Stimulated activated CD8-positive, alpha-beta memory T cell treated with anti-CD3 and anti-CD28 coated beads, Interleukin-15, amount 100 ng/mL, for 48 hours (primary cell): ENCODE results near the gene LUC7L.
A peak's percentile ranks its signal among the peaks of the same experiment; 100 is the strongest.
"Not testable (repeated sequence)": the region's sequence is repeated elsewhere in the genome, so short reads cannot be mapped to it uniquely, and the experiment has no call there.

Experiments
- DNase-seq, 2 donors: peaks; one replicate each; pipeline ENCODE4 v3.0.0-alpha.2; 2020; ENCODE audit warnings: low read depth in 2 of 2

The LUC7L gene

DNA sequence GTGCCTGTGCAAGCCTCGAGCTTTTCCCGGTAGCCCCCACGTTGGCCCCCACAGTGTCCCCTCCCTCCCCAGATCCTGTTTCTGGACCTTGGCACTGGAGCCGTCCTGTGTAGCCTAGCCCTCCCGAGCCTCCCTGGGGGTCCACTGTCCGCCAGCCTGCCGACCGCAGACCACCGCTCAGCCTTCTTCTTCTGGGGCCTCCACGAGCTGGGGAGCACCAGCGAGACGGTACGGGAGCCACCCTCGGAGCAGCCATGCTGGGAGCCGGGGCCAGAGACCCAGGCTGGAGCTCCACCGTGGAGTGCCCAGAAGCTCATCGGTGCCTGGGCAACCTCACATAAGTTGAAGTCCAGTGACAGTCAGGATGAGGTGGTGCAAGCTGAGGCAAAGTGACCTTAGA lies 34.7 kb upstream of the LUC7L start:
- no peak for DNase-seq

DNA sequence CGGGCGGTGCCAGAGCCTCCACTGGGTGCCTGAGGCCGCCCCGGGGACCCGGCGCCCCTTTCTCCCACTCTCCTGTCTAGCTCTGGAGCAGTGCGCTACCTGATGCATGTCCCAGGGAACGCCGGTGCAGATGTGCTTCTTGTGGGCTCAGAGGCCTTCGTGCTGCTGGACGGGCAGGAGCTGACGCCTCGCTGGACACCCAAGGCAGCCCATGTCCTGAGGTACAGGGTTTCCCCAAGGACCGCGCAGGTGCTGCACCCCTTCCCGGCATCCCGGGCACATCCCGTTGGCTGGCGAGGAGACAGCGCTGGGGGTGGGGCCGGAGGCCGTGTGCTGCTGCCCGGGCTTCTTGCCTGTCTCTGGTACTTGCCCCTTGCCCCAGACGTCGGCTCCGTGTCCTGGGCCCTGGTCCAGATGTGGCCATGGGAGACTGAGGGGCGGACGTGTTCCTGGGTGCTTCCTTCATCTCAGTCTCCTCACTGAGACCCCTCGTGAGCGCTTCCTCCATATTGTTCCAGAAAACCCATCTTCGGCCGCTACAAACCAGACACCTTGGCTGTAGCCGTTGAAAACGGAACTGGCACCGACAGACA lies 34.0 kb upstream of the LUC7L start:
- no peak for DNase-seq

- DNase-seq: no peak
These were observed 33.0 kb upstream of the LUC7L start for GRCh38 chr16:262121-262745.

DNA sequence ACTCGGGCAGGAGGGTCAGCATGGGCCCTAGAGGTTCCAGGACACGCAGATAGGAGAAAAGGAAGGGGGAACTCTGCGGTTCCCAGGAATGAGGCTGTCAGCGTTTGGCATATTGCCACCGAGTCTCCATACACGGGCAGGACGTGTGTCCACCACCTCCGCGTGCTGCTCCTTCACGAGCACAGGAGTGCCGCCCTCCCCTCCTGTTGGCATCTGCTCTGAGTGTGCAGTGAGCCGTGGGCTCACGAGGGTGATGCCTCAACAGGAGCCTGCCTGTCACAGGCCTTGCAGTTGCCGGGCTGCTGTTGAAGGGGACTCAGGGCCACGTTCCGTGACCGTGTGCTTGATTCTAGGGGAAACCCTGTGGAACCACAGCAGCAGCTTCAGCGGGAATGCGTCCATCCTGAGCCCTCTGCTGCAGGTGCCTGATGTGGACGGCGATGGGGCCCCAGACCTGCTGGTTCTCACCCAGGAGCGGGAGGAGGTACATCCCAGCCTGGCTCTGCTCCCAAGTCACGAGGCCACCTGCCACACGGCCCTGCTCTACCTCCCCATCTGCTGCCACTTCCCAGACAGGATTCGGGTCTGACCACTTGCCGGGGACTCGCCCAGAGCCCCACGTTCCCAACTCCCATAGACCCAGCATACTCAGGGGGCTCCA lies 31.9 kb upstream of the LUC7L start:
- DNase-seq: no peak

DNA sequence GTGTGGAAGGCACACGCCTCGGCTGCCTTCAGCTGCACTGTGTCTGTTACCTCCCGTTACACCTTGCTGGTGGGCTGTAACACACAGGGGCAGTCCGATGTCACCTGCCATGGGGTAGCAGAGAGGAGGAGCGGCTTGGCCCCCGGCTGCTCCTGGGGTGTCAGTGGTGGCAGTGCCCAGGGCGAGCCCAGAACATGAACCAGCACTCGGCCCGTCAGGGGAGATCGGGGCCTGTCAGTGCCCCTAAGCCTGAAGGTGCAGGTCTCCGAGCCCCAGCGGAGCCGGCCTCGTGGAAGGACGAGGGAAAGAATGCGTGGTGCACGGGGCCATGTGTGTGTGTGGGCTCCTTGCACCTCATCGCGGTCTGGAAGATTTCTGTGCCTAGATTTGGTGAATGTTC lies 31.1 kb upstream of the LUC7L start:
- DNase-seq: no peak

DNA sequence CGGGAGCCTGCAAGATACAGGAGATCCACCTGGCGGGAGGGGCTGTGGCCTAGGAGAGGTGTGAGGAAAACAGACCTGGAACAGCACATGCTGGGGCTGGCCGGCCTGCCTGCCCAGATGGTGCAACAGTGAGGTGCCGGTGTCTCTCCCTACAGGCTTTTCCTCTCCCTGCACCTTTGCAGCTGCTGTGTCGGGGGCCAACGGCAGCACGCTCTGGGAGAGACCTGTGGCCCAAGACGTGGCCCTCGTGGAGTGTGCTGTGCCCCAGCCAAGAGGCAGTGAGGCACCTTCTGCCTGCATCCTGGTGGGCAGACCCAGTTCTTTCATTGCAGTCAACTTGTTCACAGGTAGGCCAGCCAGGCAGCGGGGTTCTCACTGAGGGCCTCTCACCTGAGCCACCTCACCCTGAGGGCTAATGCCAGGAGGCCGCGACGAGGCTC lies 30.6 kb upstream of the LUC7L start:
- DNase-seq: no peak

- DNase-seq: no peak
These were observed 30.0 kb upstream of the LUC7L start for GRCh38 chr16:259226-259625.

DNA sequence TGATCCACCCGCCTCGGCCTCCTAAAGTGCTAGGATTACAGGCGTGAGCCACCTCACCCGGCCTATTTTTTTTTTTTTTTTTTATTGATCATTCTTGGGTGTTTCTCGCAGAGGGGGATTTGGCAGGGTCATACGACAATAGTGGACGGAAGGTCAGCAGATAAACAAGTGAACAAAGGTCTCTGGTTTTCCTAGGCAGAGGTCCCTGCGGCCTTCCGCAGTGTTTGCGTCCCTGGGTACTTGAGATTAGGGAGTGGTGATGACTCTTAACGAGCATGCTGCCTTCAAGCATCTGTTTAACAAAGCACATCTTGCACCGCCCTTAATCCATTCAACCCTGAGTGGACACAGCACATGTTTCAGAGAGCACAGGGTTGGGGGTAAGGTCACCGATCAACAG lies 28.8 kb upstream of the LUC7L start:
- DNase-seq: not testable (repeated sequence)

DNA sequence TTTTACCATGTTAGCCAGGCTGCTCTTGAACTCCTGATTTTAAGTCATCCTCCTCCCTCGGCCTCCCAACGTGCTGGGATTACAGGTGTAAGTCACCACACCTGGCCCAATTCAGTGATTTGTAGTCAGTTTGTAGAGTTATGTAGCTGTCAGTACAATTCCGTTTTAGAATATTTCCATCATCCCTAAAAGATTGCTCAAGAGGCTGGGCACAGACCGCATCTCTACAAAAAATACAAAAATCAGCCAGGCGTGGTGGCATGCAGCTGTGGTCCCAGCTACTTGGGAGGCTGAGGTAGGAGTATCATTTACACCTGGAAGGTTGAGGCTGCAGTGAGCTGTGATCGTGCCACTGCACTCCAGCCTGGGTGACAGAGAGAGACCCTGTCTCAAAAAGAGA lies 25.9 kb upstream of the LUC7L start:
- DNase-seq: no peak

DNA sequence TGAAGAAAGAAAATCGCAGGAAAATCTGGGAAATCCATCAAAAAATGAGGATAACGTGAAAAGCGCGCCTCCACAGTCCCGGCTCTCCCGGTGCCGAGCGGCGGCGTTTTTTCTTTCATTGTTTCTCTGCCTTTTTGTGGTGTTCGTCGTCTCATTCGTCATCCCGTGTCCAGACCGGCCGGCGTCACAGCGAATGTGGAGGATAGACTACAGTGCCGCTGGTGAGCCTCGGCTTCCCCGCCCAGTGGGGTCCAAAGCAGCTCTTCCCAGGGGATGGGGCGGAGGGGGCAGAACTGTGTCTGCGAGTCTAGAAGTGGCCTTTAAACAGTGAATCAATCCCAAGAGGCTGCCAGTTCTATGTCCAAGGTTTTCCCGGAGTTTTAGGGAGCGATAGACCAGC lies 25.2 kb upstream of the LUC7L start:
- DNase-seq: no peak

DNA sequence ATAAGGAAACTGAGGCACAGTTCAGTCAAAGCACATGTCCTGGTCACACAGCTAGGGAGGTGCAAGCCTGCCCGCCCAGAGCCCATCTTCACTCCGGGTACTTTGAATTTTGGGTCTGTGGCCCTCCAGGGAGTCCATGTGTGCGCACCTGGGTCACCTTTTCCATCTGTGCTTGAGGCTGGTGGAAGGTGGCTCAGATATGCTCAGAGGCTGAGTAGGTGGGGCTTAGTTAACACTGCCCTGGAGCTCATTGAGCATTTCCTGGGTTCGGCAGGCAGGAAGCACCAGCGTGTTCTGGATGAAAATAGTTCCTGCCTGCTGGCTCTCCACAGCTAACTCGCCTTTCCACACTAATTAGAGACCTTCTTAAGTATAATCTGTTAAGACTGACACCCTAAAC lies 24.6 kb upstream of the LUC7L start:
- DNase-seq: no peak

DNA sequence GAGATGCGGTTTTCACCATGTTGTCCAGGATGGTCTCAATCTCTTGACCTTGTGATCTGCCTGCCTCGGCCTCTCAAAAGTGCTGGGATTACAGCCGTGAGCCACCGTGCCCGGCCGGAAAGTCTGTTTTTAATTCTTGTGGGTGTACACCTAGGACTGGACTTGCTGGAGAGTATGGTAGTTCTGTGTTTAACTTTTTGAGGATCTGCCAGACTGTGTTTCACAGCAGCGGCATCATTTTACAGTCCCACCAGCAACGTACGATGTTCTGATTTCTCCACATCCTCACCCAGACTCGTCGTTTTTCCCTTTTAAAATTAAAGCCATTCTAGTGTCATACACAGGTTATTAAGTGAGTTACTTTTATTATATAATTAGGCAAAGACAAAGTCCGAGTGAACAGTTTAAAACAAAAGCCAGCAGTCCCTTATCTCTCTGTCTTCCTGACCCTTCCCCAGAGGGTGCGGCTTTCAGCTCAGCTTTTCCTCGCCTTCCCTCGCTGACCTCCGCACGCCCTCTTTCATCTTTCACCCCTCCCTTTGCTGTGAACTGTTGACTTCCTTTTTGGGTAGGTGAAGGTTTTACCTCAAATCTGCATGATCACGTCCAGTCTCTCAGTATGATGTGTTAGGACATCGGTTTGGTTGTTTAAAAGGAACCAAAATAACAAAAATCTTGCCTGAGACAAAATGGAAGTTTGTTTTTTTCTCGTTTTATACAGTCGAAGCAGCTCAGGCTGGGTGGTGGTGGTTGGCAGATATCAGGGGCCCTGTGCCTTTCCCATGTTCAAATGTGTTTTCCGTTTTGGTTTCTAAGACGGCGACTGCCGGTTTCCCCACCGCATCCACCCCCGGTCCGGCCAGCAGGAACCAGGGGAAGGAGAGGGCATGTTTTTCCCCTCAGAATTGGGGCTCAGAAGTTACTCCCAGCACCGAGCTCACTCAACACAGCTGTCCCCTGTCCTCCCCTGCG lies 23.4 kb upstream of the LUC7L start:
- DNase-seq: peak in 1 of 2 donors; percentile 13

DNA sequence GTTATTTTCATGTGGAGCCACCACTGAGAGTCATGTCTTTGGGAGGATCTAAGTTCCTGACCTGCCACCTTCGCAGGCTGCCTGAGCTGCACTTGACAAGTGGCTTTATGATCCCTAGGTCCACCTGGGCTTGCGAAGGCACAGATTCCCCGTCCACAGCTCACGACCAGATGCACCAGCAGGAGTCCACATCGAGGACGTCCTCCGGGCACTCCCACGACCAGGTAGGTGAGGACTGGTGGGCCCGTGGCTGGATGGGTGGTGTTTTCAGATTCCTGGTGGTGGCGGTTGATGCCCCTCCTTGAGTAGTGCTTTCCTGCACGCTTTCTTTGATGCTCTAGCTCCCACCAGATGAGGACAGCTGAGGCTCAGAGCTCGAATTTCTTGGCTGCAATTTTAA lies 20.2 kb upstream of the LUC7L start:
- DNase-seq: no peak

DNA sequence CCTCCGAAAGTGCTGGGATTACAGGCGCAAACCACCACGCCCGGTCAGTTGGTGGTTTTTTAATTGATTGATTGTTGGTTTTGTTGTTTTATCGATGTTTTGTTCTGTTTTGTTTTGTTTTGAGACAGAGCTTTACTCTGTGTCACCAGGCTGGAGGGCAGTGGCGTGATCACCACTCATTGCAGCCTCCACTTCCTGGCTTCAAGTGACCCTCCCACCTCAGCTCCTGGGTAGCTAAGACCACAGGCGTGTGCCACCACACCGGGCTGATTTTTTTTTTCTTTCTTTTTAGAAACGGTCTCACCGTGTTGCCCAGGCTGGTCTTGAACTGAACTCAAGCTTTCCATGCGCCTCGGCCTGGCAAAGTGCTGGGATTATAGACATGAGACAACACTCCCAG lies 17.8 kb upstream of the LUC7L start:
- DNase-seq: no peak

DNA sequence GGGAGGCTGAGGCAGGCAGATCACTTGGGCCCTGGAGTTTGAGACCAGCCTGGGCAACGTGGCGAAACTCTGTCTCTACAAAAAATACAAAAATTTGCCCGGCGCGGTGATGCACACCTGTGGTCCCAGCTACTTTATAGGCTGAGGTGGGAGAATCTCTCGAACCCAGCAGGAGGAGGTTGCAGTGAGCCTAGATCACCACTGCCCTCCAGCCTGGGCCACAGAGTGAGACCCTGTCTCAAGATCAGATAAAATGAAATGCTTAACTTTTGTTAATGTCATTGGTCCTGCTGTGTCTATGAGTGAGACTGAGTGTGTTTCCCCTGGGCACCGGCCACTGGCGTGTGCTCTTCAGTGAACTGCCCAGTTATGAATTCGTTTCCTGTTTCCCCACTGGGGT lies 15.9 kb upstream of the LUC7L start:
- DNase-seq: no peak

- no peak for DNase-seq
These were observed 14.1 kb upstream of the LUC7L start for GRCh38 chr16:243348-243747.

DNA sequence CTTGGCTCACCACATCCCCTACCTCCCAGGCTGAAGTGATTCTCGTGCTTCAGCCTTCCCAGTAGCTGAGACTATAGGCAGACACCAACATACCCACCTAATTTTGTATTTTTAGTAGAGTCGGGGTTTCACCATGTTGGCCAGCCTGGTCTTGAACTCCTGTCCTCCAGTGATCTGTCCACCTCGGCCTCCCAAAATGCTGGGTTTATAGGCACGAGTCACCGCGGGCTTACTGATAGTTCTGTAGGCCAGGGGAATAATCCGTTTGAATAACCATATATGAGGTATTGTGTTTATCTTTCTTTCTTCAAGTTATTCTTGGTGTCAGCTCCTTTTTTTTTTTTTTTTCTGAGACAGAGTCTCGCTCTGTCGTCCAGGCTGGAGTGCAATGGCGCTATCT lies 13.0 kb upstream of the LUC7L start:
- no peak for DNase-seq

GRCh38 chr16:240559-240958 lies 11.3 kb upstream of the LUC7L start:
- no peak for DNase-seq

GRCh38 chr16:239948-240277 lies 10.7 kb upstream of the LUC7L start:
- no peak for DNase-seq

DNA sequence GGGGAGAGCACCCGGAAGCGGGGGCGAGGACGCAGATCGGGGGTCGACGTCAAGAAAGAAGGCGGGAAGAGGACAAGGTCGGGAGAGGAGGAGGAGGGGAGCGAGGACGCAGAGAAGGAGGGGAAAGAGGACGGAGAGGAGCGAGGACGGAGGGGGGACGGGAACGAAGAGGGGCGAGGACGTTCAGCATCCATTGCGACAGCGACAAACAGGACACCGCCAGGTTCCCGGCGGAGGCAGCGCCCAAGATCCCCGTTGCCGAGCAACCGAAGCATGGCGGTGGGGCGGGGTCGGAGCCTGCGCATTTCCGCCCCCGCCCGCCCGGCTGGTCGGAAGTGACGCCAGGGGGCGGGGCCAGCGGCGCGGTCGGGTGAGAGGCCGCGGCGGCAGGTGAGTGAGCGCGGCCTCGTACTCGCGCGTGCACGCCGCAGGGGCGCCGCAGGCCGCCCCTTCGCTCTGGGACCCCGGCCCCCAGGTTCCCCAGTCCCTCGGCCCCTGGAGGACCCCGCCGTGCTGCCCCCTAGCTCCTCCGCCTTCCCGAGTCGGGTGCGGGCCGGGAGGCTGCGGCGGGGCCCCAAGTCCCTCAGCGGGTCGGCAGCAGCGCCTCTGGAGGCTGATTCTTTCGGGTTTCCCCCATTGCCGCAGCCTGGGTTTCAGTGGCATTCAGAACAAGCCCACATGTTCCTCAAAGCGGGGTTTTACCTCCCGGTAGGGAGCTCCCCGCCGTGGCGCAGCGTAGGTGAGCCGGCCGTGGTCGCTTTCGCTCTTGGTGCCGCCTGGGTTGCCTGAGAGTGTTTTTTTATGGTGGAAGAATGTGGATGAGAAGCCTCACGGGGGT lies 5.4 kb upstream of the LUC7L start, which contains the start of gene FAM234A:
Gene FAM234A (plus strand): TSS at position 354 of the 838 bp plus-strand sequence. CDS start 19,593 bp downstream, outside the sequence.
- peak; percentile 90 to 91 for DNase-seq

GRCh38 chr16:230949-231348 lies 1.7 kb upstream of the LUC7L start:
- no peak for DNase-seq
